ENCODE data around the gene PLPPR2. TPM values are rescaled to one million over a fixed set of nuclear protein-coding genes. Genes with fewer than 3 reads are reported as not detected.

PLPPR2 gene
- total RNA-seq, 2 experiments from 2014 or later, result 8.2 TPM

GRCh38 chr19:11382898-11383705, 27.9 kb downstream of the PLPPR2 start:
- Mint-ChIP-seq H3K9me3 (no peaks in the 10 kb centered on the region), H3K4me3 (peak overlapping the region; percentile 56), H3K27me3 (peaks cover 25% of the 10 kb centered on the region), H3K36me3 (ENCODE audit: low read depth) (peaks cover 4% of the 10 kb centered on the region), H3K27ac (peak overlapping the region; percentile 33), H3K4me1 (ENCODE audit: low read depth) (peaks cover 37% of the 10 kb centered on the region)
- Histone ChIP-seq H3K4me1 (ENCODE audit: insufficient read depth, low read length) (peaks cover 53% of the 10 kb centered on the region), H3K4me3 (ENCODE audit: low read length) (peak overlapping the region; percentile 40), H3K36me3 (ENCODE audit: insufficient read depth, low read length) (peaks cover 6% of the 10 kb centered on the region), H3K9me3 (ENCODE audit: control insufficient read depth in 1 of 2, insufficient read depth in 1 of 2, low read length in 2 of 2) (peaks cover 0 to 8% of the 10 kb centered on the region in 2 experiments), H3K27me3 (ENCODE audit: control insufficient read depth in 1 of 2, insufficient read depth in 2 of 2, low read length in 2 of 2) (peaks cover 21% of the 10 kb centered on the region in 2 experiments), H3K27ac (ENCODE audit: low read depth in 1 of 2, low read length in 2 of 2) (no peak overlapping the region)
- POLR2A ChIA-PET, result interaction anchor here (1.4 to 1.8 kb wide), 3 partner anchors 8 to 52 kb away, joined by 3 to 25 read pairs (median 9); partner anchors contain the start of genes ODAD3, PRKCSH and SWSAP1
- DNase-seq (peak in 11 of 14 experiments; percentile 6 to 66 (median 30)), ATAC-seq (ENCODE audit: poor library complexity) (no peak)
- no peak for TF ChIP-seq CTCF (IDR thresholded peaks at IDR 0.05)
- CTCF ChIA-PET, result interaction anchor here (1.1 to 4.7 kb wide), 6 partner anchors 37 to 100 kb away, joined by 3 to 28 read pairs (median 5); partner anchors contain the start of genes CCDC159, ODAD3, PRKCSH and TMEM205
- intact Hi-C loops (cut with DNase I, micrococcal nuclease), result loop anchor here in 1 of 2 experiments (2.0 to 5.0 kb wide), 3 partner anchors 24 to 204 kb away; partner anchors contain the start of gene ZNF653

GRCh38 chr19:11383706-11384048, 28.4 kb downstream of the PLPPR2 start:
- H3K9me3 Mint-ChIP-seq, result no peaks in the 10 kb centered on the region
- no peak overlapping the region for H3K27ac Mint-ChIP-seq
- peaks cover 25% of the 10 kb centered on the region for H3K27me3 Mint-ChIP-seq
- no peak for DNase-seq
- peaks cover 1% of the 10 kb centered on the region for H3K36me3 ChIP-seq (ENCODE audit: insufficient read depth, low read length)
- no peak overlapping the region for H3K4me3 Mint-ChIP-seq
- peaks cover 51% of the 10 kb centered on the region for H3K4me1 ChIP-seq (ENCODE audit: insufficient read depth, low read length)
- TF ChIP-seq CTCF (IDR thresholded peaks at IDR 0.05), result no peak
- peaks cover 0 to 8% of the 10 kb centered on the region in 2 experiments for H3K9me3 ChIP-seq (ENCODE audit: control insufficient read depth in 1 of 2, insufficient read depth in 1 of 2, low read length in 2 of 2)
- H3K4me3 ChIP-seq (ENCODE audit: low read length), result no peak overlapping the region
- intact Hi-C loops (cut with DNase I, micrococcal nuclease), result loop anchor here in 1 of 2 experiments (2.0 to 5.0 kb wide), 3 partner anchors 23 to 204 kb away; partner anchors contain the start of gene ZNF653
- ATAC-seq (ENCODE audit: poor library complexity), result no peak
- POLR2A ChIA-PET, result interaction anchor here (1.4 to 1.8 kb wide), 3 partner anchors 9 to 51 kb away, joined by 3 to 25 read pairs (median 9); partner anchors contain the start of genes ODAD3, PRKCSH and SWSAP1
- H3K4me1 Mint-ChIP-seq (ENCODE audit: low read depth), result peaks cover 37% of the 10 kb centered on the region
- CTCF ChIA-PET, result interaction anchor here (4.7 kb wide), 1 partner anchor 99 kb away, joined by 28 read pairs; no protein-coding TSS in a partner anchor
- H3K27me3 ChIP-seq (ENCODE audit: control insufficient read depth in 1 of 2, insufficient read depth in 2 of 2, low read length in 2 of 2), result peaks cover 21% of the 10 kb centered on the region in 2 experiments
- no peak overlapping the region for H3K27ac ChIP-seq (ENCODE audit: low read depth in 1 of 2, low read length in 2 of 2)
- peaks cover 4% of the 10 kb centered on the region for H3K36me3 Mint-ChIP-seq (ENCODE audit: low read depth)

- no peak for TF ChIP-seq CTCF (IDR thresholded peaks at IDR 0.05)
- H3K9me3 Mint-ChIP-seq, result no peaks in the 10 kb centered on the region
- no peak for DNase-seq
- Histone ChIP-seq H3K9me3 (ENCODE audit: control insufficient read depth in 1 of 2, insufficient read depth in 1 of 2, low read length in 2 of 2) (peaks cover 0 to 8% of the 10 kb centered on the region in 2 experiments), H3K4me3 (ENCODE audit: low read length) (no peak overlapping the region), H3K4me1 (ENCODE audit: insufficient read depth, low read length) (peaks cover 46% of the 10 kb centered on the region), H3K36me3 (ENCODE audit: insufficient read depth, low read length) (no peaks in the 10 kb centered on the region), H3K27ac (ENCODE audit: low read depth in 1 of 2, low read length in 2 of 2) (no peak overlapping the region), H3K27me3 (ENCODE audit: control insufficient read depth in 1 of 2, insufficient read depth in 2 of 2, low read length in 2 of 2) (peaks cover 21% of the 10 kb centered on the region in 2 experiments)
- peaks cover 25% of the 10 kb centered on the region for H3K27me3 Mint-ChIP-seq
- peaks cover 37% of the 10 kb centered on the region for H3K4me1 Mint-ChIP-seq (ENCODE audit: low read depth)
- peaks cover 4% of the 10 kb centered on the region for H3K36me3 Mint-ChIP-seq (ENCODE audit: low read depth)
- CTCF ChIA-PET, result interaction anchor here (0.6 kb wide), 2 partner anchors 9 to 71 kb away, joined by 3 read pairs; no protein-coding TSS in a partner anchor
- H3K27ac Mint-ChIP-seq, result no peak overlapping the region
- intact Hi-C loops (cut with DNase I, micrococcal nuclease), result loop anchor here in 1 of 2 experiments (5.0 kb wide), 2 partner anchors 123 to 203 kb away; partner anchors contain the start of gene ZNF653
- ATAC-seq (ENCODE audit: poor library complexity), result no peak
- POLR2A ChIA-PET, result no interaction called here
- H3K4me3 Mint-ChIP-seq, result no peak overlapping the region
These were observed 29.5 kb downstream of the PLPPR2 start for GRCh38 chr19:11384778-11385129.
